Measurements from ENCODE around the gene UBE2F.

- no peak for TF ChIP-seq CTCF (IDR thresholded peaks at IDR 0.05)
- TF ChIP-seq POLR2A (IDR thresholded peaks at IDR 0.05) = no peak
Measured at GRCh38 chr2:238027591-238028415, 61.0 kb downstream of the UBE2F start.

Data from adrenal gland (tissue), 5 donors.